HFF-Myc (cell line): ENCODE results near the gene TMEM165.

Experiments
- DNase-seq: peaks from one replicate; pipeline ENCODE4 v3.0.0-alpha.2; 2011; ENCODE audit warnings: low read depth; ENCODE audit errors: extremely low read depth
- H3K4me3 ChIP-seq: replicated peaks from 2 replicates; pipeline ENCODE4 v1.5.1; 2011; ENCODE audit warnings: low read depth, mild to moderate bottlenecking, control low read depth, low read length
- TF ChIP-seq, protein P1 (sequence below): IDR thresholded peaks from 2 replicates; pipeline ENCODE4 v1.5.1; 2012; ENCODE audit warnings: mild to moderate bottlenecking, low read depth, low read length, control low read depth; ENCODE audit errors: missing control alignments

Gene TMEM165

GRCh38 chr4:55381502-55381901, 14.3 kb upstream of the TMEM165 start:
- H3K4me3 ChIP-seq: no peak overlapping the region
- no peak for DNase-seq
- TF ChIP-seq, protein P1, sequence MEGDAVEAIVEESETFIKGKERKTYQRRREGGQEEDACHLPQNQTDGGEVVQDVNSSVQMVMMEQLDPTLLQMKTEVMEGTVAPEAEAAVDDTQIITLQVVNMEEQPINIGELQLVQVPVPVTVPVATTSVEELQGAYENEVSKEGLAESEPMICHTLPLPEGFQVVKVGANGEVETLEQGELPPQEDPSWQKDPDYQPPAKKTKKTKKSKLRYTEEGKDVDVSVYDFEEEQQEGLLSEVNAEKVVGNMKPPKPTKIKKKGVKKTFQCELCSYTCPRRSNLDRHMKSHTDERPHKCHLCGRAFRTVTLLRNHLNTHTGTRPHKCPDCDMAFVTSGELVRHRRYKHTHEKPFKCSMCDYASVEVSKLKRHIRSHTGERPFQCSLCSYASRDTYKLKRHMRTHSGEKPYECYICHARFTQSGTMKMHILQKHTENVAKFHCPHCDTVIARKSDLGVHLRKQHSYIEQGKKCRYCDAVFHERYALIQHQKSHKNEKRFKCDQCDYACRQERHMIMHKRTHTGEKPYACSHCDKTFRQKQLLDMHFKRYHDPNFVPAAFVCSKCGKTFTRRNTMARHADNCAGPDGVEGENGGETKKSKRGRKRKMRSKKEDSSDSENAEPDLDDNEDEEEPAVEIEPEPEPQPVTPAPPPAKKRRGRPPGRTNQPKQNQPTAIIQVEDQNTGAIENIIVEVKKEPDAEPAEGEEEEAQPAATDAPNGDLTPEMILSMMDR: no peak

GRCh38 chr4:55382488-55383003, 13.2 kb upstream of the TMEM165 start:
- no peak for DNase-seq
- H3K4me3 ChIP-seq: no peak overlapping the region
- TF ChIP-seq, protein P1: no peak

DNA sequence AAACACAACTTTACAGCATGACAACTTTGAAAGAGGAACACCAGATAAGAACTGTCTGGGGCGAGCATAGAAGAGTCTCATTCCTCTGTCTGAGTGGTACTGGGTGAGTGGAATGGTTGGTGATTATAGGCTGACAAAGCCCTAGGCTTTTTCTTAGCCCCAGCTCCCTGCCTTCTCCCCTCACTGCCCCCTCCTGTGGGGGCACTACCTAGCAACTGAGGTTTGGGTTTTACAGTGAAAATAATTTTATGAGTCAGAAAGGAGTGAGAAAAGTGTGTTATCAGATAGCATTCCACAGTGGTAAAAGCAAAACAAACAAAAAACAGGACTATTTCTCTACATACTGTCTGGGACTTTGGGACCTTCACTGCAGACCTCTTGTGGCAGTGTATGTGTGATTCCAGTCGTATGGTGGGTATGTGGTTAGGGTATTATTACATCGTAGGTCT, 10.5 kb upstream of the TMEM165 start:
- TF ChIP-seq, protein P1: no peak
- H3K4me3 ChIP-seq: no peak overlapping the region
- no peak for DNase-seq

- TF ChIP-seq, protein P1: no peak
- no peak overlapping the region for H3K4me3 ChIP-seq
- no peak for DNase-seq
Observed at GRCh38 chr4:55386073-55386472, 9.7 kb upstream of the TMEM165 start.

DNA sequence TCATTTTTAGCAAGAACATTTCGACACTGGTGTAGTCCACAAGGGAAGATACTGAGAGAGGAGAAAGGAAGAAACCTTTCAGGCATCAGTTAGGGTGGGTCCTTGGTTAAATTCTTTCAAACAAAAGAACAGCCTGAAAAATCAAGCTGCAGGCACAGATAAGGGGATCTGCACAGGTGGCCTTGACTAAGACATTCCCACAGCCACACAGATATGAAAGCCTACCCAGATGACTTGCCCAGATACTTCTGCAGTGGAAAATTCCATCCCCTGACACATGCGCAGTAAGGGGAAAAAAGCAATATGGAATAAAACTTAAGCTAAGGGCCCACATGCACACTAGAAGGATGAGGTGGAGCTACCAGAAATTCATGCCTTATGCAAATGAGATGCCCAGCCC, 8.9 kb upstream of the TMEM165 start:
- no peak overlapping the region for H3K4me3 ChIP-seq
- DNase-seq: no peak
- TF ChIP-seq, protein P1: no peak

- TF ChIP-seq, protein P1: no peak
- no peak overlapping the region for H3K4me3 ChIP-seq
- DNase-seq: no peak
Observed at GRCh38 chr4:55393461-55394320, 2.1 kb upstream of the TMEM165 start.
